GM12874 (cell line): Measurements from ENCODE around the gene CDC42EP3.

Experiments
- TF ChIP-seq, protein P1 (sequence below): IDR thresholded peaks from 2 replicates; pipeline ENCODE4 v1.5.1; 2011; ENCODE audit warnings: low read depth, mild to moderate bottlenecking, control low read depth, low read length, moderate library complexity; ENCODE audit not compliant: insufficient read depth

Gene CDC42EP3

DNA sequence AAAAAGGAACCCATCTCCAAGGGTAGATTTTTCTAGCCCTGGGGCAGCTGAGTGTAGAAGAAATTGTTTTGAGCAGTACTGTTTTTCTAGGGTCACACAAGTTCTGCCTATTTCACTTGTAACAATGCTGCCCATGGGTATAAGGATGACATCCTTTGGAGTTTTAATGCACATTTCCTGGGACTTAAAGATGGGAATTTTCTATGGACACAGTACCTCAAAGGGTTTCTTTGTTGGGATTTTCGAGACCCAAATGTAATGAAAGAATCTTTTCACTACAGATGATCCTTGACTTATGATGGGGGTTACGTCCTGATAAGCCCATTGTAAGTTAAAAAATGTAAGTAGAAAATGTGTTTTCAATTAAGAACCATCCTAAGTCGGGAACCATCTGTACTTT, 31.8 kb downstream of the CDC42EP3 start:
- TF ChIP-seq, protein P1, sequence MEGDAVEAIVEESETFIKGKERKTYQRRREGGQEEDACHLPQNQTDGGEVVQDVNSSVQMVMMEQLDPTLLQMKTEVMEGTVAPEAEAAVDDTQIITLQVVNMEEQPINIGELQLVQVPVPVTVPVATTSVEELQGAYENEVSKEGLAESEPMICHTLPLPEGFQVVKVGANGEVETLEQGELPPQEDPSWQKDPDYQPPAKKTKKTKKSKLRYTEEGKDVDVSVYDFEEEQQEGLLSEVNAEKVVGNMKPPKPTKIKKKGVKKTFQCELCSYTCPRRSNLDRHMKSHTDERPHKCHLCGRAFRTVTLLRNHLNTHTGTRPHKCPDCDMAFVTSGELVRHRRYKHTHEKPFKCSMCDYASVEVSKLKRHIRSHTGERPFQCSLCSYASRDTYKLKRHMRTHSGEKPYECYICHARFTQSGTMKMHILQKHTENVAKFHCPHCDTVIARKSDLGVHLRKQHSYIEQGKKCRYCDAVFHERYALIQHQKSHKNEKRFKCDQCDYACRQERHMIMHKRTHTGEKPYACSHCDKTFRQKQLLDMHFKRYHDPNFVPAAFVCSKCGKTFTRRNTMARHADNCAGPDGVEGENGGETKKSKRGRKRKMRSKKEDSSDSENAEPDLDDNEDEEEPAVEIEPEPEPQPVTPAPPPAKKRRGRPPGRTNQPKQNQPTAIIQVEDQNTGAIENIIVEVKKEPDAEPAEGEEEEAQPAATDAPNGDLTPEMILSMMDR: no peak

DNA sequence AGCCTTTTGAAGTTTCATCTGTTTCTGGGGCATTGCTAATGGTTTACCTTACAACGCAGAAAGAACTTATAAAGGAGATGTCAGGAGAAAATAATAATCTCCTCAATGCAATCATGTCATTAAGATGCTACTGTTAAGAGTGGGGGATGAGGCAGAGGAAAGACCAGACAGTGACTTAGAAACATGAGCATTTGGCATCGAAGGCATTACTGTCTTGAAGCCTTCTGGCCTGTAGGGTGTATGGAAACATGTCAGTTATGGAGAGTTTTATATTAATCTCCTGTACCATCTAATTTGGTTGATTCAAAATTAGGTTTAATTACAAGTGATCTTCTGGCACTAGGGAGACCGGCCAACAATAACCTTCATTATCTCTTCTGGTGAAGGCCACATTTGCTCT, 32.5 kb downstream of the CDC42EP3 start:
- TF ChIP-seq, protein P1: no peak

DNA sequence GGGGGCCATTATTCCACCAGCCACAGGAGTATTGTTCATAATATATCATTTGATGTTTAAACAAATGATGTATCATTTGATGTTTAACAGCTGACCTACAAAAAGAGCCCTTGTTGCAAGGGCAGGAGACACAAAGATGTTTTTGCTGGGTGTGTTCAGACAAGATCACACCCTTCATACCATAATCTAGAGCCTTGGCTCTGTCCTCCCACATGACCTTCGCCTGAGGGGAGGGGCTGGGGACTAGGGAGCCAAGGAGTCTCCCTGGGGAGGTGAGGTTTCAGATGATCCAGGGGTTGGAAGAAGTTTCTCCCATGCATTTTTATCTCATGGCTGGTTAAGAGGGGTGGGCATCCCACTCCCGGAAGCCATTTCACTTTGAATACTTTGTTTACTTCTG, 33.5 kb downstream of the CDC42EP3 start:
- TF ChIP-seq, protein P1: no peak

DNA sequence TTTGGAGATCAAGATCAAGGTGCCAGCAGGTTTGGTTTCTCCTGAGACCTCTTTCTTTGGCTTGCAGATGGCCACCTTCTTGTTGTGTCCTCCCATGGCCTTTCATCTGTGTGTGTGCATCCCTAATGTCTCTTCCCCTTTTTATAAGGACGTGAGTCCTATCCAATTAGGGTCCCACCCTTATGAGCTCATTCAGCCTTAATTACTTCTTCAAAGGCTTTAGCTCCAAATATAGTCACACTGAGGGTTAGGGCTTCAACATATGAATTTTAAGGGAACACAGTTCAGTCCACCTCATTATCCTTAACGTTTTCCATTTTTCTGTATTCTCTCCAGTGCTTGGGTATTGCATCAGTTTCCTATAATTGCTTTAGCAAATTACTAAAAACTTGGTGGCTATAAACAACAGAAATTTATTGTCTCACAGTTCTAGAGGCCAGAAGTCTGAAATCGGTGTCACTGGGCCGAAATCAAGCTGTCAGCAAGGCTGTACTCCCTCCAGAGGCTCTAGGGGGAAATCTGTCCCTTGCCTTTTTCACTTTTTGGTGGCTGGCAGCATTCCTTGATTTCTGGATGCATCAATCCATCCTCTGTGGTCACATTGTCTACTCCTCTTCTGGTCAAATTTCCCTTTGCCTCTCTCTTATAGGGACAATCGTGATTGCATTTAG, 34.1 kb downstream of the CDC42EP3 start:
- TF ChIP-seq, protein P1: no peak

DNA sequence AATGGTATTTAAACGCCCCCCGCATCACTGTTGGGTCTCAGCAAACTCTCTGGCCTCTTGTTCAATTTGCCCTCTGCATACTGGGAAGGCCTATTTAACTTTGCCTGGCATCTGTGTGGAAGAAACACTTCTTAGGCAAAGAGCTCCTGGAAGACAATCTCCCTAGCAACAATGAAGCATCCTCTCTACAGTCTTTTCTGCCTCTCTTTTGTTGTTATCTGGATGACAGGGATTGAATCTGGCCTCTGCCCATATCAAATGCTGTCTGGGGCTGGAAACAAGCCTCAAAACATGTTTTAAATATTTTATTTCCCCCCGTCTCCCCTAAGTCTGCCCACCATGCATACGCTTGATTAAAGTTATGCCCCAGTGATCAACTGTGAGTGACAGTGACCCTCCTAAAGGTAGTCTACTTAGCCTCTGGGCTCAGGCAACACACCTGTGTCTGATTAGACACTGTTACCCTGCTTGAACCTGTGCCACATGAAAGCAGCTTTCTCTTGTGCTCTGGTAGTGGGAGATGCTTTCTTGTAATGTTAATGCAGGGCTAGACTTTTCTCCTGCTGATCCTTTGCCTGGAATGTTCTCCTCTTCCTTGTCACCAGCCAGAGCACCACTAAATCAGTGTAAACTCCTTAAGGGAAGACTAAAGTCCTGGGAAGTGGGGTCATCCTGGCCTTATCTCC, 34.9 kb downstream of the CDC42EP3 start:
- TF ChIP-seq, protein P1: no peak

DNA sequence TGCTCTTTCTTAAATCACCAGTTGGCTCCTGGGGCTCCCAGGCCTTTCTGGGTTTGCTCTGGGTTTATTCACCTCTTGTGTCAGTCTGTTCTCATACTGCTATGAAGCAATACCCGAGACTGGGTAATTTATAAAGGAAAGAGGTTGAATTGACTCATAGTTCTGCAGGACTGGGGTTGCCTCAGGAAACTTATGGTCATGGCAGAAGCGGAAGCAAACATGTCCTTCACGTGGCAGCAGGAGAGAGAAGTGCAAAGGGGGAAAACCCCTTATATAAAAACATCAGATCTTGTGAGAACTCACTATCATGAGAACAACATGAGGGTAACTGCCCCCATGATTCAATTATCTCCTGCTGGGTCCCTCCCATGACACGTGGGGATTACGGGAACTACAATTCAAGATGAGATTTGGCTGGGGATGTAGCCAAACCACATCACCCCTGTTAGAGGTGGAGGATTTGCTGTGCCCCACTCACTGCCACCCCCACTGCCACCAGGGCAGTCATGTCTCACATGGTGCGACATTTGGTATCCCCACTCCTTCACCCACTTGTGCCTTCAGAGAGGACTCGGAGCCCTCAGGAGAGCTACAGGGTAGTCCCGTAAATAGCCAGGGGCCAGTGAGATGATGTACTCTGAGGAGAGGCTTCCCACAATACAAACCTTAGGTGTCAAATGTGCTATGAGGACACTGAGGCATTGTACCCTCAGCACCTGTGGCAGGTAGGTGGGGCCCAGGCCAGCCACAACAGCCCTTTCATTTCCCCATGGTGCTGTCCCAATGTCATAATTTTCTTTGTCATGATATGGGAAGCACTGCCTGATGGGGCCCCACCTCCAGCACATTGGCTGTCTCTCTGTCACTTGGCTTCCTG, 35.7 kb downstream of the CDC42EP3 start:
- TF ChIP-seq, protein P1: no peak

DNA sequence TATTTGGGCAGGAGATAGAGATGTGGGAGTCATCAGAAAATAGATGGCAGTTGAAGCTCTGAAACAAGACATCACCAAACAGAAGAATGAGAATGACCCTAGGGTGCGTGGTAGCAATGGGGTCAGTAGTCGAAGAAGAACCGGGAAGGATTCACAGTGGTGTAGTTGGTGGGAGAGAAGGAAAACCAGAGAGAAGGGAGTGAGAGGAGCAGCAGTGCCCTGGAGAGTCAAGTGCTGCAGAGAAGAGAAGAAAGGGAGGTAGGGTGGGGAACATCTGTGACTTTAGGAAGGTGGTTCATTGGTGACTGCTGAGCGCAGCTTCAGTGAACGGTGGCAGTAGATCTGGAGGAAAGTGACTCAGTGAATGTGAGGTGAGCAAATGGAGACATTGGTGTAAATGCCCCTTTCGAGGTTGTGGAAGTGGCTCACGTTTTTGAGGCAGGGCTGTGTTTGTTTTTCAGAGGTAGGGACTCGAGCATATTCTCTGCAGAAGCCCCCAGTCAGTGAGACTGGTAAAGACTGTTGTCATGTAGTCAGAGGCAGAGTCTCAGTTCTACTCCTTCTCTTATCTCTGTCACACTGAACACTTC, 36.4 kb downstream of the CDC42EP3 start:
- TF ChIP-seq, protein P1: no peak
